SK-N-SH (cell line): ENCODE results near the gene MMAB. TPM values are rescaled to one million over a fixed set of nuclear protein-coding genes. Genes with fewer than 3 reads are reported as not detected.

Experiments
- CTCF ChIA-PET: fragments of 300-600, 350-600 bp; formaldehyde crosslinking; extraction: SDS; loops from one replicate; lab custom pipeline; 2021; lab: Yijun Ruan, JAX
- POLR2A ChIA-PET: fragments of 350-600 bp; sonication (Branson Sonifier 250); formaldehyde crosslinking; extraction: SDS; loops from one replicate; lab custom pipeline; 2020; ENCODE audit warnings: antibody characterized with exemption, inconsistent platforms; lab: Yijun Ruan, JAX
- DNase-seq: peaks from one replicate; pipeline ENCODE4 v3.0.0; 2012
- H2AFZ ChIP-seq: fragments of 200-600 bp; sonication (generic); 2 replicates; pipeline ENCODE4 v1.8.1; 2016; ENCODE audit warnings: antibody characterized with exemption, mild to moderate bottlenecking, low read depth
- H3F3A ChIP-seq: fragments of 200-600 bp; sonication (generic); replicated peaks from 2 replicates; pipeline ENCODE3; 2016; ENCODE audit warnings: antibody characterized with exemption, mild to moderate bottlenecking; ENCODE audit not compliant: insufficient read depth
- H3K27ac ChIP-seq, 2 experiments: fragments of 200-500 bp in 1 of 2; fragments of 200-600 bp in 1 of 2; sonication (Bioruptor generic) in 1 of 2; sonication (generic), shearing (Covaris generic) in 1 of 2; 2 replicates each; pipeline versions ENCODE4 v1.5.1 to v1.6.1; 2014 to 2016; ENCODE audit warnings: low read depth in 2 of 2, inconsistent platforms in 1 of 2, low read length in 1 of 2, mild to moderate bottlenecking in 1 of 2, mixed read lengths in 1 of 2
- H3K27me3 ChIP-seq: fragments of 200-600 bp; sonication (generic), shearing (Covaris generic); 2 replicates; pipeline ENCODE4 v1.6.1; 2016; ENCODE audit warnings: mixed run types; ENCODE audit not compliant: insufficient read depth
- H3K36me3 ChIP-seq, 2 experiments: fragments of 200-500 bp in 1 of 2; fragments of 200-600 bp in 1 of 2; sonication (Bioruptor generic) in 1 of 2; sonication (generic) in 1 of 2; replicated peaks in 1 of 2; 2 replicates each; pipeline versions ENCODE3 to v1.5.1; 2014 to 2016; ENCODE audit warnings: low read length in 1 of 2, mild to moderate bottlenecking in 1 of 2; ENCODE audit not compliant: insufficient read depth in 2 of 2, control insufficient read depth in 1 of 2
- H3K4me1 ChIP-seq, 2 experiments: fragments of 200-500 bp in 1 of 2; fragments of 200-600 bp in 1 of 2; sonication (Bioruptor generic) in 1 of 2; sonication (generic), shearing (Covaris generic) in 1 of 2; 2 replicates each; pipeline versions ENCODE4 v1.5.1 to v1.6.1; 2014 to 2016; ENCODE audit warnings: low read depth in 1 of 2, low read length in 1 of 2, mixed run types in 1 of 2; ENCODE audit not compliant: insufficient read depth in 2 of 2, control insufficient read depth in 1 of 2
- H3K4me2 ChIP-seq: fragments of 200-600 bp; sonication (generic), shearing (Covaris generic); 2 replicates; pipeline ENCODE4 v1.6.1; 2017; ENCODE audit warnings: mixed run types
- H3K4me3 ChIP-seq, 2 experiments: fragments of 200-500 bp in 1 of 2; fragments of 200-600 bp in 1 of 2; sonication (Bioruptor generic) in 1 of 2; sonication (generic), shearing (Covaris generic) in 1 of 2; 2 replicates each; pipeline versions ENCODE4 v1.5.1 to v1.8.1; 2014 to 2016; ENCODE audit warnings: low read depth in 2 of 2, inconsistent platforms in 1 of 2, low read length in 1 of 2, mild to moderate bottlenecking in 1 of 2, mixed read lengths in 1 of 2, moderate library complexity in 1 of 2
- H3K79me2 ChIP-seq: fragments of 200-600 bp; sonication (generic); 2 replicates; pipeline ENCODE4 v1.8.1; 2017; ENCODE audit warnings: mild to moderate bottlenecking; ENCODE audit not compliant: insufficient read depth
- H3K9ac ChIP-seq: fragments of 200-600 bp; sonication (generic); 2 replicates; pipeline ENCODE4 v1.6.1; 2017; ENCODE audit warnings: mixed run types
- H3K9me2 ChIP-seq: fragments of 200-600 bp; sonication (generic); 2 replicates; pipeline ENCODE4 v1.6.1; 2017; ENCODE audit warnings: mixed run types
- H3K9me3 ChIP-seq: fragments of 200-600 bp; sonication (generic); 2 replicates; pipeline ENCODE4 v1.6.1; 2017; ENCODE audit warnings: mixed run types, mild to moderate bottlenecking, moderate library complexity
- H4K20me1 ChIP-seq: fragments of 200-600 bp; sonication (generic); 2 replicates; pipeline ENCODE4 v1.6.1; 2017; ENCODE audit warnings: mild to moderate bottlenecking, mixed run types; ENCODE audit not compliant: insufficient read depth
- CHD2 ChIP-seq: fragments of 150-350 bp; IDR thresholded peaks from 2 replicates; pipeline ENCODE4 v1.6.1; 2018; ENCODE audit warnings: low read length; ENCODE audit not compliant: partially characterized antibody
- ELF1 ChIP-seq: IDR thresholded peaks from 2 replicates; pipeline ENCODE4 v1.4.0; 2012
- FOXM1 ChIP-seq: IDR thresholded peaks from 2 replicates; pipeline ENCODE4 v1.4.0; 2012; ENCODE audit warnings: low read depth, mild to moderate bottlenecking
- MEF2A ChIP-seq: IDR thresholded peaks from 2 replicates; pipeline ENCODE4 v1.4.0; 2012; ENCODE audit warnings: low read depth, borderline replicate concordance
- NFIC ChIP-seq: IDR thresholded peaks from 2 replicates; pipeline ENCODE4 v1.4.0; 2012; ENCODE audit warnings: borderline replicate concordance
- NRF1 ChIP-seq: IDR thresholded peaks from 2 replicates; pipeline ENCODE4 v1.6.1; 2012; ENCODE audit warnings: low read depth, mild to moderate bottlenecking, low read length
- RAD21 ChIP-seq: IDR thresholded peaks from 2 replicates; pipeline ENCODE4 v1.6.1; 2012; ENCODE audit warnings: mild to moderate bottlenecking, low read length
- RCOR1 ChIP-seq: fragments of 150-350 bp; IDR thresholded peaks from 2 replicates; pipeline ENCODE4 v1.6.1; 2017; ENCODE audit warnings: antibody characterized with exemption, low read length
- RFX5 ChIP-seq: IDR thresholded peaks from 2 replicates; pipeline ENCODE4 v1.6.1; 2012; ENCODE audit warnings: mild to moderate bottlenecking, improper control_type of control experiment, low read length
- SIN3A ChIP-seq: IDR thresholded peaks from 2 replicates; pipeline ENCODE4 v1.6.1; 2012; ENCODE audit warnings: low read depth, mild to moderate bottlenecking, low read length, moderate library complexity, borderline replicate concordance
- WGBS: methylation state at CpG from one replicate; pipeline ENCODE4 v1.1.6; 2017; ENCODE audit warnings: low lambda C conversion rate; 5-methylcytosine and 5-hydroxymethylcytosine counted together
- polyA plus RNA-seq, 3 experiments: library from polyadenylated mRNA; depleted of rRNA; stranded (reverse); fragments of >200 nt; gene quantifications; 2 replicates each; pipeline ENCODE4 v1.2.3, GENCODE V29; 2012
- TF ChIP-seq, protein P1 (sequence below): fragments of 150-350 bp; IDR thresholded peaks from 2 replicates; pipeline ENCODE4 v1.6.1; 2017; ENCODE audit warnings: antibody characterized with exemption, low read length, low read depth, borderline replicate concordance
- TF ChIP-seq, protein P2 (sequence below): fragments of 150-350 bp; IDR thresholded peaks from 2 replicates; pipeline ENCODE4 v1.6.1; 2016; ENCODE audit warnings: mild to moderate bottlenecking, low read depth, low read length
- TF ChIP-seq, protein P3 (sequence below): fragments of 200-600 bp; sonication (generic); IDR thresholded peaks from 2 replicates; pipeline ENCODE4 v1.6.1; 2017; ENCODE audit warnings: antibody characterized with exemption, mild to moderate bottlenecking, moderate library complexity

Gene MMAB
- polyA plus RNA-seq, 1 of the 3 experiments (the other 2 are of a cell fraction) = 15.9 TPM

DNA sequence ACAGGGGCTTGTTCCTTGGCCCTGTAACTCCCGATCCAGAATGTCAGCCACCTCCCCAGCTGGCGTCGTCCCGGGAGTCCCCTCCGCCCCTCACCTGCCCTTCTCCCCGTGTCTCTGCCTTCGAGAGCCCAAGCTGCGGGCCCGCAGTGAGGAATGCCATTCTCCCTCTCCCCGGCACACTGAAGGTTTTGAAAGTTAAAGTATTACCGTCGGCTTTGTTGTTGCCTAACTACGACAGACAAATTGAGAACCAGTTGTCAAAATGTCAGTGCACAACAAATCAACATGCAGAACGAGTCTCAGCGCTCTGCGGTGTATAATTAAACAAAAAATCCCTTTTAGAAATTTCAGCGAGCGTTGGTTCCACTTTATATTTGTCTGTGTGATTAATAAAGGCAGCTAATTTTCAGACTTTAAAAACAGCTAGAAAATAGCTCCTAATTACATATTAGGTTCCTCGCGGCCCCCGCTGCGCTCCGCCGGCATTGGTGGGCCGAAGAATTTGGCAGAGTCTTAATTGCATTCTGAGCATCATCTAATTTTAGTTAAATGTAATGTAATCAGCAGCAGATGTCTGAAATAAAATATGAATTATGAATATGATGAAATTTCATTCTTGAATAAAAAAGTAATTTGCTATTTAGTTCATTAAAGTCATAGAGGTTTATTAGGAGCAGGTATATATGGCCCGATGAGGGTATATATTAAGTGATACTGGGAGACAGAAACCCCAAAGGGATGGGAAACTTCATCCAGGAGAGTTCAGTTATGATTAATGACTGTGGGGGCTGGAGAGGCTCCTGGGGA is 40.5 kb upstream of the MMAB start:
- Histone ChIP-seq H3K27me3 (peaks cover 11% of the 10 kb centered on the region; the same call in 1 of the 2 replicates), H3K79me2 (no peaks in the 10 kb centered on the region), H3K9me3 (no peaks in the 10 kb centered on the region), H3K27ac (no peak overlapping the region), H3K9me2 (no peaks in the 10 kb centered on the region), H3K9ac (no peak overlapping the region), H3K4me1 (peaks cover 0 to 59% of the 10 kb centered on the region in 2 experiments; a peak in 2 of 4 replicates)
- TF ChIP-seq CHD2 = no peak
- TF ChIP-seq NRF1 = no peak
- TF ChIP-seq, protein P1, sequence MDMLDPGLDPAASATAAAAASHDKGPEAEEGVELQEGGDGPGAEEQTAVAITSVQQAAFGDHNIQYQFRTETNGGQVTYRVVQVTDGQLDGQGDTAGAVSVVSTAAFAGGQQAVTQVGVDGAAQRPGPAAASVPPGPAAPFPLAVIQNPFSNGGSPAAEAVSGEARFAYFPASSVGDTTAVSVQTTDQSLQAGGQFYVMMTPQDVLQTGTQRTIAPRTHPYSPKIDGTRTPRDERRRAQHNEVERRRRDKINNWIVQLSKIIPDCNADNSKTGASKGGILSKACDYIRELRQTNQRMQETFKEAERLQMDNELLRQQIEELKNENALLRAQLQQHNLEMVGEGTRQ = no peak
- TF ChIP-seq, protein P2, sequence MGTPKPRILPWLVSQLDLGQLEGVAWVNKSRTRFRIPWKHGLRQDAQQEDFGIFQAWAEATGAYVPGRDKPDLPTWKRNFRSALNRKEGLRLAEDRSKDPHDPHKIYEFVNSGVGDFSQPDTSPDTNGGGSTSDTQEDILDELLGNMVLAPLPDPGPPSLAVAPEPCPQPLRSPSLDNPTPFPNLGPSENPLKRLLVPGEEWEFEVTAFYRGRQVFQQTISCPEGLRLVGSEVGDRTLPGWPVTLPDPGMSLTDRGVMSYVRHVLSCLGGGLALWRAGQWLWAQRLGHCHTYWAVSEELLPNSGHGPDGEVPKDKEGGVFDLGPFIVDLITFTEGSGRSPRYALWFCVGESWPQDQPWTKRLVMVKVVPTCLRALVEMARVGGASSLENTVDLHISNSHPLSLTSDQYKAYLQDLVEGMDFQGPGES = no peak
- TF ChIP-seq RCOR1 = no peak
- TF ChIP-seq MEF2A = no peak
- no peak for TF ChIP-seq NFIC
- no peak for TF ChIP-seq ELF1
- no peak for TF ChIP-seq FOXM1
- no peak for TF ChIP-seq SIN3A
- TF ChIP-seq, all 33 proteins: peak for 0
- WGBS = 77% methylated on average over 26 of the region's 26 CpGs
- Histone ChIP-seq H3F3A (no peaks in the 10 kb centered on the region), H3K4me2 (no peak overlapping the region), H4K20me1 (no peaks in the 10 kb centered on the region), H2AFZ (no peak overlapping the region), H3K4me3 (no peak overlapping the region), H3K36me3 (no peaks in the 10 kb centered on the region)
- POLR2A ChIA-PET = no interaction called here
- DNase-seq = no peak
- CTCF ChIA-PET = interaction anchor here (1.4 to 2.5 kb wide), 3 partner anchors 16 to 232 kb away, joined by 4 to 10 read pairs (median 5); no protein-coding TSS in a partner anchor

DNA sequence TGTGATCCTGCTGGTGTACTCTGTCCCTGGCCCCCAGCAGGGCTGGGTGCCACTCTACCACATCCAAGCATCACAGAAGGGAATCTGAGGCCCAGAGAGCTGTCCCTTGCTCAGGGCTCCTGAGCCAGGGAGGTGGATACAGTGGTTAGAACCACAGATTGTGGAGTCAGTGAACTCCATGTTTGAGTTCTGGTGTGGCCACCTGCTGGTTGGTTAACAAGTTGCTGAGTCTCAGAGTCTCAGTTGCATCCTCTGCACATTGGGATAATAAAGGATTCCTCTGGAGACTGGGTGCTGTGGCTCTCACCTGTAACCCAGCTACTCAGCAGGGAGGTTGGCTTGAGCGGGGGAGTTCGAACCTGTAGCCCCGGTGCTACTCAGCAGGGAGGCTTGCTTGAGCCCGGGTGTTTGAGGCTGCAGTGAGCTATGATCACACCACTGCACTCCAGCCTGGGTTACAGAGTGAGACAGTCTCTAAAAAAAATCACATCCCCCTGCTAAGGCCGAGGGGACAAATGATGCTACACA is 39.7 kb upstream of the MMAB start:
- CTCF ChIA-PET = interaction anchor here (1.0 to 2.5 kb wide), 5 partner anchors 16 to 232 kb away, joined by 3 to 10 read pairs (median 4); no protein-coding TSS in a partner anchor
- H3K4me2 ChIP-seq = no peak overlapping the region
- H3K36me3 ChIP-seq = no peaks in the 10 kb centered on the region
- H3K4me3 ChIP-seq = no peak overlapping the region
- H3K9ac ChIP-seq = no peak overlapping the region
- peaks cover 8% of the 10 kb centered on the region; the same call in 1 of the 2 replicates for H3K27me3 ChIP-seq
- no peaks in the 10 kb centered on the region for H4K20me1 ChIP-seq
- peaks cover 0 to 57% of the 10 kb centered on the region in 2 experiments; a peak in 2 of 4 replicates for H3K4me1 ChIP-seq
- WGBS = 58% methylated on average over 5 of the region's 5 CpGs
- H2AFZ ChIP-seq = no peak overlapping the region
- no peaks in the 10 kb centered on the region for H3K9me2 ChIP-seq
- no peaks in the 10 kb centered on the region for H3K9me3 ChIP-seq
- no peak for DNase-seq
- no peaks in the 10 kb centered on the region for H3F3A ChIP-seq
- H3K27ac ChIP-seq = no peak overlapping the region
- H3K79me2 ChIP-seq = no peaks in the 10 kb centered on the region
- POLR2A ChIA-PET = interaction anchor here (0.6 kb wide), 1 partner anchor 18 kb away, joined by 4 read pairs; no protein-coding TSS in a partner anchor
- TF ChIP-seq RAD21 = peak; percentile 35; the same call in 1 of the 2 replicates
- TF ChIP-seq, protein P3, sequence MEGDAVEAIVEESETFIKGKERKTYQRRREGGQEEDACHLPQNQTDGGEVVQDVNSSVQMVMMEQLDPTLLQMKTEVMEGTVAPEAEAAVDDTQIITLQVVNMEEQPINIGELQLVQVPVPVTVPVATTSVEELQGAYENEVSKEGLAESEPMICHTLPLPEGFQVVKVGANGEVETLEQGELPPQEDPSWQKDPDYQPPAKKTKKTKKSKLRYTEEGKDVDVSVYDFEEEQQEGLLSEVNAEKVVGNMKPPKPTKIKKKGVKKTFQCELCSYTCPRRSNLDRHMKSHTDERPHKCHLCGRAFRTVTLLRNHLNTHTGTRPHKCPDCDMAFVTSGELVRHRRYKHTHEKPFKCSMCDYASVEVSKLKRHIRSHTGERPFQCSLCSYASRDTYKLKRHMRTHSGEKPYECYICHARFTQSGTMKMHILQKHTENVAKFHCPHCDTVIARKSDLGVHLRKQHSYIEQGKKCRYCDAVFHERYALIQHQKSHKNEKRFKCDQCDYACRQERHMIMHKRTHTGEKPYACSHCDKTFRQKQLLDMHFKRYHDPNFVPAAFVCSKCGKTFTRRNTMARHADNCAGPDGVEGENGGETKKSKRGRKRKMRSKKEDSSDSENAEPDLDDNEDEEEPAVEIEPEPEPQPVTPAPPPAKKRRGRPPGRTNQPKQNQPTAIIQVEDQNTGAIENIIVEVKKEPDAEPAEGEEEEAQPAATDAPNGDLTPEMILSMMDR = peak; percentile 41
- TF ChIP-seq RFX5 = no peak
